Measurements from ENCODE around the gene IL4. TPM values are rescaled to one million over a fixed set of nuclear protein-coding genes. Genes with fewer than 3 reads are reported as not detected.

IL4 gene
- total RNA-seq, 1 donor from 2014 or later = not detected

DNA sequence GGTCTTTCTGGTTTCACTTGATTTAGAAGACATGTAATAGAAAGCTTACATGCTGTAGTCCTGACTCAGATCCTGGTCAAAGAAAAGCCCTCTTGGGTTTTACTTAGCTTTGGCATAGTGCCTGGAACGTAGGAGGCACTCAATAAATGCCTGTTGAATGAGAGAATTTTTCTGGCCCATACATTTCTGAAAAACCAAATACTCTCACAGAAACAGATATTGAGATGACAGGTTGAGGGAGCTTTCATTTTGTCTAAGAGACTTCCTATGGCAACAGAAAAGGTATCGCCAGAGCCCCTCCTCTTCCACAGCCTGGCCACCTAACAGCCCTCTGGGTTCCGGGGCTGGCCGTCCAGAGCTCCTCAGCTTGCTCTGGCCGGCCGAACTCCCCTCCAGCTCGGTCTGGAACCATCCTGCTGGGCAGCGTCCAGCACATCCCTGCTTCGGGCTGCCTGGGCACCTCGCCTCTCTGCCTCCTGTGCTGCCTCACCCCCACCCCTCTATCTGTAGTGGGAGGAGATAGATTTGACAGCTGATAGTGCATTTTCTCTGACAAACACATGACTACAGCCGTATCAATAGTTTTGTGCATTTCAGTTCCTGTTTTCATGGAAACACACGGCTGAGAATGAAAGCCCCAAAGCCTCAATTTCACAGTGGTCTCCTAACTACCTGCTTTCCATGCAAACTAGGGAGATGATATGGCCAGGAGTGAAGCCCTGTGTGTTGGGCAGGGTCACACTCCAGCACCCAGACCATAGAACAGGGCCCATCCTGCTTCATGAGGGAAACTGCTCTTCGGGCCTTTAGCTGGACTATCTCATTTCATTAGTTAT, 1.1 kb downstream of the IL4 start:
- Histone ChIP-seq H3K4me1 (ENCODE audit: insufficient read depth, low read length) (peaks cover 29% of the 10 kb centered on the region), H3K36me3 (ENCODE audit: insufficient read depth, low read length) (no peaks in the 10 kb centered on the region), H4K20me1 (ENCODE audit: insufficient read depth, low read length) (no peaks in the 10 kb centered on the region), H3K4me3 (ENCODE audit: insufficient read depth, low read depth, low read length) (peak overlapping the region; percentile 49), H3K27ac (ENCODE audit: low read depth, low read length) (peak overlapping the region; percentile 93), H3K79me2 (ENCODE audit: insufficient read depth, low read length) (no peaks in the 10 kb centered on the region), H3K9me3 (ENCODE audit: insufficient read depth, low read depth, low read length) (no peaks in the 10 kb centered on the region), H3K27me3 (ENCODE audit: insufficient read depth, low read length) (no peaks in the 10 kb centered on the region), H3K4me2 (ENCODE audit: low read length) (peak overlapping the region; percentile 81), H3K9ac (ENCODE audit: low read length) (peak overlapping the region; percentile 83), H2AFZ (ENCODE audit: low read depth, low read length) (peak overlapping the region; percentile 76)
- FAIRE-seq (peak; percentile 74), DNase-seq (ENCODE audit: low read depth) (peak; percentile 97)
- peaks cover 32% of the 10 kb centered on the region for H3K4me1 Mint-ChIP-seq (ENCODE audit: low read depth, unreplicated experiment)
- no peak for TF ChIP-seq EZH2 (IDR thresholded peaks at IDR 0.05; ENCODE audit: insufficient read depth, low read length)
- peaks cover 2% of the 10 kb centered on the region for H3K27me3 Mint-ChIP-seq (ENCODE audit: low read depth, unreplicated experiment)
- H3K9me3 Mint-ChIP-seq (ENCODE audit: unreplicated experiment) = peaks cover 3% of the 10 kb centered on the region
- no peaks in the 10 kb centered on the region for H3K36me3 Mint-ChIP-seq (ENCODE audit: low read depth, unreplicated experiment)
- no peak overlapping the region for H3K4me3 Mint-ChIP-seq (ENCODE audit: unreplicated experiment)
- peak overlapping the region; percentile 96 for H3K27ac Mint-ChIP-seq (ENCODE audit: unreplicated experiment)

DNA sequence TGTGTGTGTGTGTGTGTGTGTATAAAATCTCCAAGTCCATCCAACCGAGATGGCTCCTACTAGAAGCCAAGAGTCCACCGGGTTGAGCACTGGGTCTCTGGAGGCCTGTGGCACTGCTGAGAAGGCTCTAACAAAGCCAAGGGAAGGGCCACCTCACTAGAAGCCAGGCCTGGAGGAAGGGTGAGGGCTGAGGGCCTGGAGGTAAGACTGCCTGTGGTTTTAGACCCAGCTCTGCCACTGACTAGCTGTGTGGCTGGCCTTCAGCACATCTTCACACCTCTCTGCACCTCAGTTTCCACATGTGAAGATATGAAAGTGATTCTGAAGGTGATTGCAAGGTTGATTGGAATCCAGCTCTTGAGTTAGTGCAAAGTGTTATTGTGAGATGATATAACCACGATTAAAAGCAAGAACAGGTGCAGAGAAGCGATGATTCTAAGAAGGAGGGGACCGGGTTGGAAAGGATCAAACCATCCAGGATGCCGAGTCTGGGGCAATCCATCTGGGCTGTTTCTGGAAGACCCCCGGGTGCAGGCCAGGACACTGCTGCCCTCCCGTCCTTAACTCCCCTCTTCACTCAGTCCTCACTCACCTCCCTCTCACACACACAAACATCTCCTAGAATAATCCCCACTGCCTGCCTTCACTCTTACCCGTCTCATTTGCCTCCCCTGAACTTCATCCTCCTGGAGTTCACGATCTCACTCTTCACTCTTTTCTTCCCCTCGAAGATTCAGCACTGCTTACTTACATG, 2.3 kb downstream of the IL4 start:
- TF ChIP-seq EZH2 (IDR thresholded peaks at IDR 0.05; ENCODE audit: insufficient read depth, low read length) = no peak
- TF ChIP-seq, protein P1, sequence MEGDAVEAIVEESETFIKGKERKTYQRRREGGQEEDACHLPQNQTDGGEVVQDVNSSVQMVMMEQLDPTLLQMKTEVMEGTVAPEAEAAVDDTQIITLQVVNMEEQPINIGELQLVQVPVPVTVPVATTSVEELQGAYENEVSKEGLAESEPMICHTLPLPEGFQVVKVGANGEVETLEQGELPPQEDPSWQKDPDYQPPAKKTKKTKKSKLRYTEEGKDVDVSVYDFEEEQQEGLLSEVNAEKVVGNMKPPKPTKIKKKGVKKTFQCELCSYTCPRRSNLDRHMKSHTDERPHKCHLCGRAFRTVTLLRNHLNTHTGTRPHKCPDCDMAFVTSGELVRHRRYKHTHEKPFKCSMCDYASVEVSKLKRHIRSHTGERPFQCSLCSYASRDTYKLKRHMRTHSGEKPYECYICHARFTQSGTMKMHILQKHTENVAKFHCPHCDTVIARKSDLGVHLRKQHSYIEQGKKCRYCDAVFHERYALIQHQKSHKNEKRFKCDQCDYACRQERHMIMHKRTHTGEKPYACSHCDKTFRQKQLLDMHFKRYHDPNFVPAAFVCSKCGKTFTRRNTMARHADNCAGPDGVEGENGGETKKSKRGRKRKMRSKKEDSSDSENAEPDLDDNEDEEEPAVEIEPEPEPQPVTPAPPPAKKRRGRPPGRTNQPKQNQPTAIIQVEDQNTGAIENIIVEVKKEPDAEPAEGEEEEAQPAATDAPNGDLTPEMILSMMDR (IDR thresholded peaks at IDR 0.05; ENCODE audit: insufficient read depth, low read depth, low read length) = no peak
- H3K9me3 ChIP-seq (ENCODE audit: insufficient read depth, low read depth, low read length) = no peaks in the 10 kb centered on the region
- Mint-ChIP-seq H3K4me1 (ENCODE audit: low read depth, unreplicated experiment) (peaks cover 36% of the 10 kb centered on the region), H3K27me3 (ENCODE audit: low read depth, unreplicated experiment) (no peaks in the 10 kb centered on the region), H3K36me3 (ENCODE audit: low read depth, unreplicated experiment) (no peaks in the 10 kb centered on the region), H3K9me3 (ENCODE audit: unreplicated experiment) (peaks cover 3% of the 10 kb centered on the region), H3K4me3 (ENCODE audit: unreplicated experiment) (peak overlapping the region; percentile 11), H3K27ac (ENCODE audit: unreplicated experiment) (peak overlapping the region; percentile 7)
- DNase-seq (ENCODE audit: low read depth) = no peak
- no peaks in the 10 kb centered on the region for H4K20me1 ChIP-seq (ENCODE audit: insufficient read depth, low read length)
- H3K27ac ChIP-seq (ENCODE audit: low read depth, low read length) = no peak overlapping the region
- no peak overlapping the region for H3K4me3 ChIP-seq (ENCODE audit: insufficient read depth, low read depth, low read length)
- H3K9ac ChIP-seq (ENCODE audit: low read length) = no peak overlapping the region
- no peaks in the 10 kb centered on the region for H3K36me3 ChIP-seq (ENCODE audit: insufficient read depth, low read length)
- no peak overlapping the region for H3K4me2 ChIP-seq (ENCODE audit: low read length)
- no peak overlapping the region for H2AFZ ChIP-seq (ENCODE audit: low read depth, low read length)
- H3K27me3 ChIP-seq (ENCODE audit: insufficient read depth, low read length) = no peaks in the 10 kb centered on the region
- no peaks in the 10 kb centered on the region for H3K79me2 ChIP-seq (ENCODE audit: insufficient read depth, low read length)
- FAIRE-seq = no peak
- H3K4me1 ChIP-seq (ENCODE audit: insufficient read depth, low read length) = peaks cover 29% of the 10 kb centered on the region

DNA sequence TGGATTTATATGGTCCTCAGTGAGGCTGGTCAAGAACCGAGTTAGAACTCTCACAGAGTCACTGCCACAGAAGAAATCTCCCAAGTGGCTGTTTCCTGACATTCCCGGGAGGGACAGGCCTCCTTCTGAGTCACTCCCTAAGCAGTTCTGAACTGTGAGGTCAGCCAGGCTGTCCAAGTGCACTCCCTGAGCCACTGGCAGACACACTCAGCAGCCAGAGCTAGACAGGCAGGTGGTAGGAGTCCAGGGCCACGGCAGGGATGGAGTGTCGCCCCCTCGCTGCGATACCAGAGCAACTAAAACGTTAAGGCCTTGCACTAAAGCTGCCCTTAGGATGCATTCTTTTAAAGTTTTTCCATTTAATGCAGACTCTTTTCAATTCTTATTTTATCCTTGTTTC, 3.4 kb downstream of the IL4 start:
- no peak overlapping the region for H3K9ac ChIP-seq (ENCODE audit: low read length)
- no peaks in the 10 kb centered on the region for H3K9me3 ChIP-seq (ENCODE audit: insufficient read depth, low read depth, low read length)
- H3K27ac ChIP-seq (ENCODE audit: low read depth, low read length) = peak overlapping the region; percentile 38
- peaks cover 5% of the 10 kb centered on the region for H3K36me3 Mint-ChIP-seq (ENCODE audit: low read depth, unreplicated experiment)
- DNase-seq (ENCODE audit: low read depth) (peak; percentile 92), FAIRE-seq (peak; percentile 50)
- TF ChIP-seq, protein P1 (IDR thresholded peaks at IDR 0.05; ENCODE audit: insufficient read depth, low read depth, low read length) = peak; percentile 49
- no peak for TF ChIP-seq EZH2 (IDR thresholded peaks at IDR 0.05; ENCODE audit: insufficient read depth, low read length)
- H2AFZ ChIP-seq (ENCODE audit: low read depth, low read length) = no peak overlapping the region
- H3K27ac Mint-ChIP-seq (ENCODE audit: unreplicated experiment) = peak overlapping the region; percentile 88
- H3K4me2 ChIP-seq (ENCODE audit: low read length) = peak overlapping the region; percentile 24
- no peaks in the 10 kb centered on the region for H4K20me1 ChIP-seq (ENCODE audit: insufficient read depth, low read length)
- no peak overlapping the region for H3K4me3 Mint-ChIP-seq (ENCODE audit: unreplicated experiment)
- H3K4me1 ChIP-seq (ENCODE audit: insufficient read depth, low read length) = peaks cover 29% of the 10 kb centered on the region
- peaks cover 36% of the 10 kb centered on the region for H3K4me1 Mint-ChIP-seq (ENCODE audit: low read depth, unreplicated experiment)
- H3K79me2 ChIP-seq (ENCODE audit: insufficient read depth, low read length) = no peaks in the 10 kb centered on the region
- H3K9me3 Mint-ChIP-seq (ENCODE audit: unreplicated experiment) = peaks cover 4% of the 10 kb centered on the region
- H3K27me3 ChIP-seq (ENCODE audit: insufficient read depth, low read length) = no peaks in the 10 kb centered on the region
- no peaks in the 10 kb centered on the region for H3K36me3 ChIP-seq (ENCODE audit: insufficient read depth, low read length)
- H3K27me3 Mint-ChIP-seq (ENCODE audit: low read depth, unreplicated experiment) = no peaks in the 10 kb centered on the region
- no peak overlapping the region for H3K4me3 ChIP-seq (ENCODE audit: insufficient read depth, low read depth, low read length)
